ENCODE data around the gene ZFR. TPM values are rescaled to one million over a fixed set of nuclear protein-coding genes. Genes with fewer than 3 reads are reported as not detected.
A peak's percentile ranks its signal among the peaks of the same experiment; 100 is the strongest.
"Not testable (repeated sequence)": the region's sequence is repeated elsewhere in the genome, so short reads cannot be mapped to it uniquely, and the experiment has no call there.

ZFR gene
- total RNA-seq, 1 donor from 2014 or later, result 90.0 TPM

DNA sequence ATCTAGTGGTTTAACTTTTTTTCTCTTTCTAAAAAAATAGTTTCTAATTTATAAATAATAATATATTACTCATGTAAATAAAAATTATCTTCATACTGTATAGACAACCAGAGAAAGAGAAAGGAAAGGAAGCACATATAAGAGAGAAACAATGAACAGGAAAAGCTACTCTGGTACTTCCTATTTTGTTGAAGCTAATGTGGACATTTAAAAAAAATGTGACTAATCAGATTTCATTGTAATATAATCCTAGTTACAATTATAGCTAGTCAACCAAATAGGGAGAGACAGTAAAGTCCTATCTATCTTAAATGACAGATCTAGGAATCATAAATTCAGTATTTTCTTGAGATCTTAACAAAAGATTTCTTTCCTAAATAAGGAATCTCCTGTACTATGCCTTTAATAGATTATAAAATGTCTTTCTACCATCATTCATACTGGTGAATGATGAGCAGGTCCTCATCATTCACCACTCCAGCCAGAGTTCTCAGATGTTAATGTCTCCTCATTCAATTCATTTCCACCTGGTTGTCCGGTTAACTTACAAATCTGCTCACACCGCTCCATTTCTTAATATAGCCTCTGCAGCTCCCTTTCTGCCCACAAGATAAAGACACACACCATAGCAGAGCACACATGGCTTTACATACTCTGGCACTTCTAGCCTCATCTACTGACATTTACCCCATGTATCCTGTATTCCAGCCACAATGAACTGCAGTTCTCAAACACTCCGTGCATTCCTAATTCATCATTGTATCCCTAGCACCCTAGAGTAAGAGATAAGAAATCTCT is 30.9 kb downstream of the ZFR start:
- DNase-seq (ENCODE audit: low read depth), result peak; percentile 26

DNA sequence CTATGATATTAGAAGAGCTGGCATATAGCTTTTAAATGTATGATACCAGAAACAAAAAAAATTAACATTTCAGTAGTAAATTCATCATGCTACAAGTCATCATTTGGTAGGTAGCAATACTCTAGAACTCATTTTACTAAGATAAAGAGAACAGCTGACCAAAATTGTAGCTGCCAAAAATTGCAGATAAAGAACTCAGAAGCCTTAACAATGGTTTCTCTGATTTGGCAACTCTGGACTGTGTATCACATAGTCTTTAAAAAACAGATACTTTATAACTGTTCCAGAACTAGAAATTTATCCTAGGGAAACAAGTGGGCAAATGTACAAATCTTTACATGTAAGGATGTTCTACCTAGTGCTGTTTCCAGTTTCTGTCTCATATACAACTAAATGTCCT is 33.9 kb downstream of the ZFR start:
- DNase-seq (ENCODE audit: low read depth), result no peak

GRCh38 chr5:32406650-32407049 is 37.9 kb downstream of the ZFR start:
- no peak for DNase-seq (ENCODE audit: low read depth)

- no peak for DNase-seq (ENCODE audit: low read depth)
These were observed 39.0 kb downstream of the ZFR start for GRCh38 chr5:32405507-32405906.

- DNase-seq (ENCODE audit: low read depth), result no peak
These were observed 40.8 kb downstream of the ZFR start for GRCh38 chr5:32403760-32404159.

DNA sequence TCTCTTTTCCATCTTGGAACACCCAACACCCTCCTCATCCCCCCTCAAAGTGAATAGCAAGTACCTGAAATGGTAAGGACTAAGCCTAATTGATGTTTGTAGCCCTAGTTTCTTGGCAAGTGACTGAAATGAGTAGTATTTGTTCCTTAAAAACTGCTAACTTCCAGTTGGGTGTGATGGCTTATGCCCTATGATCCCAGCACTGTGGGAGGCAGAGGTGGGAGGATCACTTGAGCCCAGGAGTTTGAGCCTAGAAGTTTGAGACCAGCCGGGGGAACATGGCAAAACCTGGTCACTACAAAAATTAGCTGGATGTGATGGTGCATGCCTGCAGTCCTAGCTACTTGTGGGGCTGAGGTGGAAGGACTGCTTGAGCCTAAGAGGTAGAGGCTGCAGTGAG is 44.1 kb downstream of the ZFR start:
- DNase-seq (ENCODE audit: low read depth), result no peak

GRCh38 chr5:32398754-32399153 is 45.8 kb downstream of the ZFR start:
- not testable (repeated sequence) for DNase-seq (ENCODE audit: low read depth)

DNA sequence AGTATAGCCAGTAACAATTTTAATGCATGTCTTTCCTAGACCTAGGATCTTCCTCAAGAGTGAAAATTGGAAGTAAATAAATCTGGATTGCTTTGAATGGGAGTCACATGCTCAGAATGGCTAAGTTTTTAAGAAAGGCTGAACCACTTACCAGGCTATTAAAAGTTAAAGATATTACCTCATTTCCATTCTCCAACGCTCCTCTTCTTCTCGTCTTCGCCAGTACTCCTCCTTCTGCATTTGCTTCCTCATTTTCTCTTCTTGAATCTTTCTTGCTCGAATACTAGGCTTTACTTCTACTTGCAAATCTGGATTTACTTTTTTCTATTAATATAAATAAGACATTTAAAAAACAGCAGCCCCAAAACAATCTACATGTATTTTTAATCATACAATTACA is 49.6 kb downstream of the ZFR start:
- DNase-seq (ENCODE audit: low read depth), result no peak

- DNase-seq (ENCODE audit: low read depth), result no peak
These were observed 52.5 kb downstream of the ZFR start for GRCh38 chr5:32392039-32392438.

GRCh38 chr5:32390819-32391591 is 53.5 kb downstream of the ZFR start:
- peak; percentile 66 for DNase-seq (ENCODE audit: low read depth)

DNA sequence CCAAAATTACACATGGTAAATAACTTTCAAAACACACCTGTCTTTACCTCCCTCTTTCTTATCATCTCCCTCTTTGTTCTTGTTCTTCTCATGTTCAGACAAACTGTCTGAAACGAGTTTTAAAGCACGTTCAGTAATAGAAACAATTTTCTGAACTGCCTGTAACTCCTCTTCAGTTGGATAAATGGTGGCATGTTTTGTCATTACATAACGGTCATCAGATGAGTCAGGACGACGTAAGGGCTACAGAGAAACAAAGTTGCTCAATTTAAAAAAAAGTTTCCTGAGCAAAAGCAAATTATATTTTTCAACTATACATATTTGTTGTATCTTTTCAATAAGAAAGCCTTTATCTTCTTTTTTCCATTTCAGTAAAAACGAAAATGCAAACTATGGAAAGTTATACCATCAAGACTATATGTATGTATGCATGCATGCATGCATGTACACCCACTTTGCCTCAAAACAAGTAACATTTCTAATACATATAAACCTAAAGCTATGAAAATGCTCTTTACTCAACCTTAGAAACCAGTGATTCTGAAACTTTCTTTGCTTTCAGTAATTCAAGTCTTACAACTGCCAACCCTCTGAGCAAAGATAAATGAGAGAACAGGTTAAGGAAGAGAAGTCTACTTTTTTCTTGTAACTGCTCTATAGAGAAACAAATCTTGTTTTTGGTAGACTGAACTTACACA is 56.0 kb downstream of the ZFR start:
- peak; percentile 15 for DNase-seq (ENCODE audit: low read depth)

- no peak for DNase-seq (ENCODE audit: low read depth)
These were observed 56.7 kb downstream of the ZFR start for GRCh38 chr5:32387841-32388240.

- DNase-seq (ENCODE audit: low read depth), result no peak
These were observed 57.3 kb downstream of the ZFR start for GRCh38 chr5:32387211-32387610.

DNA sequence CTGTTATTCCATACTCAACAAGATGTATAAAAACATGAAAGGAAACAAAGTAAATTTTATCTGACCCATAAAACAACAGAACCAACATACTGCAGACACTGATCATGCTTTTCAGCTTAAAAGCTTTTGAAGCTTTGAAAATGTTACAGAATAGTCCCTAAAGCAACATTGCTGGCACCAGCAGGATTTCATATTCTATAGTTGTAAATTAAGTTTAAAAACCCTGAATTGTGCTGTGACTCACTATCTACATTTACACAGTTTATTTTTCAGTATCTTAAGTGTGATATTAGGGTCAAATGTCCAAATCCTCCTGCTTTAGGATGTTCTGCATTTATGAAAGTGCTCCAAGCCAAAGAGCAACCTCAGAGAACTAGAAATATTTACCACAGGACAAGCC is 59.9 kb downstream of the ZFR start:
- DNase-seq (ENCODE audit: low read depth), result no peak

- no peak for DNase-seq (ENCODE audit: low read depth)
These were observed 61.0 kb downstream of the ZFR start for GRCh38 chr5:32383586-32383985.

DNA sequence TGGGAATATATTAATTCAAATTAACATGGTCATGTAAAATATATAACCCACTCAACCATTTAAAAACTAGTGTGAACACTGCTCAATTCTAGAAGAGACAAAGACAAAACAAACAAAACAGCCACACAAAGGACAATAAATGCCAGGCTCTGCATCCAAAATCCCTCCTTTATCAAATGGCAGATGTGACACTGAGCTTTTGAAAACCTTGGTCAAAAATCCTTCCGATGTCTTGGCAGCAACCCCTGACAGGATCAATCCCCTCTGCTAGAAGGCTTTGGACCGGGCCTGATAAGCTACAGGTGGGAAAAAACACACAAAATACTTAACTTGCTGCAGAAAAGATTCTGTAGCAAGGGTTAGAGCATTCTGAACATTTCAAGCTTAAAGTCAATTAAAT is 61.5 kb downstream of the ZFR start:
- DNase-seq (ENCODE audit: low read depth), result no peak

GRCh38 chr5:32379421-32379820 is 65.1 kb downstream of the ZFR start:
- DNase-seq (ENCODE audit: low read depth), result no peak

DNA sequence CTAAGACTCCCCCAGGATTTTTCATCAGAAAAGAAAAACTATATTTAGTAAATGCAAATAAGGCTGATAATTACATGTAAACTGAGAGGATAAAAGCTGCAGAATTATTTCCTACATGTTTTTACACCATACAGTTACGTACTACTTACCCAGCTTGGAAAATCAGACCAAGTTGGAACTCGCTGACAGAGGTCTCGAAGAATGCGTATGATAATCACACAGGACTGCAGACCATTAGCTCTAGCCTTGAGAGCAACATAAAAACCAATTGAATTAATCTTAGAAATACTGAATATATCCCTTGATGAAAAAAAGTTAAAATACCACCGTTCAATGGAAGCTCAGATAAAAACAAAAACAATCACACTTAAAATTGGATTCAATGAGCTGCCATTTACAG is 65.6 kb downstream of the ZFR start:
- no peak for DNase-seq (ENCODE audit: low read depth)

DNA sequence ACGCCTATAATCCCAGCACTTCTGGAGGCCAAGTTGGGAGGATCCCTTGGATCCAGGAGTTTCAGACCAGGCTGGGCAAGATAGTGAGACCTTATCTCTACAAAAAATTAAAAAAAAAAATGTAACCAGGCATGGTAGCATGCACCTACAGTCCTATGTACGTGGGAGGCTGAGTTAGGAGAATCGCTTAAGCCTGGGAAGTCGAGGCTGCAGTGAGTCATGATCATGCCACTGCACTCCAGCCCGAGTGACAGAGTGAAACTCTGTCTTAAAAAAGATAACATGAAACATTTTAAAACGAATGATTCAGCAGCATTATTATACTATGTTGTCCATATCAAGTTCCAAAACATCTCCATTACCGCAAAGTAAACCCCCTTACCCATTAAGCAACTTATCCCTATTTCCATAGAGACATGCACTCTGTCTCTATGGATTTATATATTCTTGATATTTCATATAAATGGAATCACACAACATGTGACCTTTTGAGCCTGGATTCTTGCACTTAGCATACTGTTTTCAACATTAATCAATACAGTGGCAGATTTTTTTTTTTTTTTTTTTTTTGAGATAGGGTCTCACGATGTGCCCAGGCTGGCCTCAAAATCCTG is 74.9 kb downstream of the ZFR start:
- DNase-seq (ENCODE audit: low read depth), result no peak

- no peak for DNase-seq (ENCODE audit: low read depth)
These were observed 75.5 kb downstream of the ZFR start for GRCh38 chr5:32369032-32369431.

GRCh38 chr5:32367271-32367670 is 77.3 kb downstream of the ZFR start:
- not testable (repeated sequence) for DNase-seq (ENCODE audit: low read depth)

GRCh38 chr5:32365623-32366022 is 78.9 kb downstream of the ZFR start:
- DNase-seq (ENCODE audit: low read depth), result no peak

Data from myocyte (in vitro differentiated cells).